Measurements from ENCODE around the gene RNF133. TPM values are rescaled to one million over a fixed set of nuclear protein-coding genes. Genes with fewer than 3 reads are reported as not detected.
"Not testable (repeated sequence)": the region's sequence is repeated elsewhere in the genome, so short reads cannot be mapped to it uniquely, and the experiment has no call there.

The RNF133 gene
- total RNA-seq, 1 experiment from 2014 or later, result 0.20 TPM

DNA sequence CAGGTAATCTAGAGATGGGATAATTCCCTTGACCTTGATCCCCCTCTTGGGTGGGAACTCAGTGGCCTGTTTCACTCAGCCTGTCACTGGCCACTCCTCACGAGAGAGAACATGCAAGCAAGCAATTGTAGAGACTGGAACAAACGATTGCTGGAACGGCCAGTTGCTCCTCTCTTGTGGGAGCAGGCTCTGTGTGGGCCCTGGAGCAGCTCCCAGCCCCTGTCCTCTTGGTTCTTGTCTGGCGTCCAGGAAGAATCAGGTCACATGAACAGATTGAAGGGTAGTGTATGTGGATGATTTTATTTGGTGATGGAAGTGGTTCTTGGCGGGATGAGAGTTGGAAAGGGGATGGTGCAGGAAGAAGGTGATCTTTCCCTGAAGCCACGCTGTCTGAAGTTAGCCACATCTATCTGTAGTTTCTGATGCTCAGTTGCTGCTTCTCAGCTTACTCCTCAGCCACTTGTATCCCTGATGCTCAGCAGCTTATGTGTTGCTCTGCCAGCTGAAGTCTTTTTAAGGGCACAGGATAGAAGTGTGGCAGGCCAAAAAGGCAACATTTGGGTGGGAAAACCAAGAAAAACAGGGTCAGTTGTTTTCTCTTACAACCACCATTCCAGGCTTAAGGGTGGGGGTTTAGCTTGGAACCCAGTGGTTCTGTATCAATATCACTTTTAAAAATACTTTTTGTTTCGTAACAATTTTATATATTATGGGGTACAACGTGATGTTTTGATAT lies 15.9 kb downstream of the RNF133 start:
- intact Hi-C loops (cut with micrococcal nuclease), result no loop called here
- POLR2A ChIA-PET, result no interaction called here
- no TSS peak for BruUV-seq (replicated peaks)
- H3K4me3 ChIP-seq (replicated peaks in 1 of 2; ENCODE audit: low read depth in 1 of 2, low read length in 2 of 2), result no peak overlapping the region
- no peaks in the 10 kb centered on the region for H3K9me2 ChIP-seq (ENCODE audit: insufficient read depth)
- peaks cover 16 to 19% of the 10 kb centered on the region in 2 experiments; a peak in 3 of 4 replicates for H3K4me1 ChIP-seq (ENCODE audit: control insufficient read depth in 1 of 2, insufficient read depth in 2 of 2, low read length in 2 of 2)
- no peaks in the 10 kb centered on the region for H3K79me2 ChIP-seq (ENCODE audit: insufficient read depth, low read length)
- CTCF ChIA-PET, result no interaction called here
- no peak overlapping the region for H3K4me2 ChIP-seq (ENCODE audit: low read length)
- H3K9ac ChIP-seq (ENCODE audit: low read length), result no peak overlapping the region
- H3K9me3 ChIP-seq (ENCODE audit: control insufficient read depth in 1 of 2, insufficient read depth in 1 of 2, low read depth in 1 of 2, low read length in 2 of 2), result no peaks in the 10 kb centered on the region
- H3K27ac ChIP-seq (ENCODE audit: low read depth, low read length), result no peak overlapping the region
- DNase-seq (ENCODE audit: low read depth, low spot score), result no peak
- RAD21 ChIA-PET (ENCODE audit: low non-redundant PET in 1 of 2, low total read pairs in 2 of 2, uncharacterized antibody in 2 of 2, unreplicated experiment in 2 of 2), result no interaction called here
- H2AFZ ChIP-seq (ENCODE audit: low read depth, low read length, poor library complexity, severe bottlenecking), result no peak overlapping the region
- H3K36me3 ChIP-seq (ENCODE audit: control insufficient read depth in 1 of 2, insufficient read depth in 2 of 2, low read length in 2 of 2), result no peaks in the 10 kb centered on the region
- H3K27me3 ChIP-seq (ENCODE audit: insufficient read depth, low read length), result no peaks in the 10 kb centered on the region
- TF ChIP-seq YY1 (IDR thresholded peaks at IDR 0.05; ENCODE audit: extremely low read depth, insufficient replicate concordance, low read depth, low read length) (no peak), POLR2AphosphoS5 (IDR thresholded peaks at IDR 0.05; ENCODE audit: low read depth, low read length) (no peak), EGR1 (IDR thresholded peaks at IDR 0.05; ENCODE audit: low read depth) (no peak), EZH2phosphoT487 (IDR thresholded peaks at IDR 0.05; ENCODE audit: borderline replicate concordance) (no peak), RAD21 (IDR thresholded peaks at IDR 0.05; ENCODE audit: low read depth) (no peak), CEBPB (IDR thresholded peaks at IDR 0.05; ENCODE audit: low read depth) (no peak), POLR2A (IDR thresholded peaks at IDR 0.05; ENCODE audit: borderline replicate concordance, extremely low read depth, insufficient read depth, insufficient read length) (no peak)
- TF ChIP-seq, protein P1, sequence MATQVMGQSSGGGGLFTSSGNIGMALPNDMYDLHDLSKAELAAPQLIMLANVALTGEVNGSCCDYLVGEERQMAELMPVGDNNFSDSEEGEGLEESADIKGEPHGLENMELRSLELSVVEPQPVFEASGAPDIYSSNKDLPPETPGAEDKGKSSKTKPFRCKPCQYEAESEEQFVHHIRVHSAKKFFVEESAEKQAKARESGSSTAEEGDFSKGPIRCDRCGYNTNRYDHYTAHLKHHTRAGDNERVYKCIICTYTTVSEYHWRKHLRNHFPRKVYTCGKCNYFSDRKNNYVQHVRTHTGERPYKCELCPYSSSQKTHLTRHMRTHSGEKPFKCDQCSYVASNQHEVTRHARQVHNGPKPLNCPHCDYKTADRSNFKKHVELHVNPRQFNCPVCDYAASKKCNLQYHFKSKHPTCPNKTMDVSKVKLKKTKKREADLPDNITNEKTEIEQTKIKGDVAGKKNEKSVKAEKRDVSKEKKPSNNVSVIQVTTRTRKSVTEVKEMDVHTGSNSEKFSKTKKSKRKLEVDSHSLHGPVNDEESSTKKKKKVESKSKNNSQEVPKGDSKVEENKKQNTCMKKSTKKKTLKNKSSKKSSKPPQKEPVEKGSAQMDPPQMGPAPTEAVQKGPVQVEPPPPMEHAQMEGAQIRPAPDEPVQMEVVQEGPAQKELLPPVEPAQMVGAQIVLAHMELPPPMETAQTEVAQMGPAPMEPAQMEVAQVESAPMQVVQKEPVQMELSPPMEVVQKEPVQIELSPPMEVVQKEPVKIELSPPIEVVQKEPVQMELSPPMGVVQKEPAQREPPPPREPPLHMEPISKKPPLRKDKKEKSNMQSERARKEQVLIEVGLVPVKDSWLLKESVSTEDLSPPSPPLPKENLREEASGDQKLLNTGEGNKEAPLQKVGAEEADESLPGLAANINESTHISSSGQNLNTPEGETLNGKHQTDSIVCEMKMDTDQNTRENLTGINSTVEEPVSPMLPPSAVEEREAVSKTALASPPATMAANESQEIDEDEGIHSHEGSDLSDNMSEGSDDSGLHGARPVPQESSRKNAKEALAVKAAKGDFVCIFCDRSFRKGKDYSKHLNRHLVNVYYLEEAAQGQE (IDR thresholded peaks at IDR 0.05; ENCODE audit: low read depth), result no peak
- TF ChIP-seq, protein P2, sequence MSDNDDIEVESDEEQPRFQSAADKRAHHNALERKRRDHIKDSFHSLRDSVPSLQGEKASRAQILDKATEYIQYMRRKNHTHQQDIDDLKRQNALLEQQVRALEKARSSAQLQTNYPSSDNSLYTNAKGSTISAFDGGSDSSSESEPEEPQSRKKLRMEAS (IDR thresholded peaks at IDR 0.05), result no peak
- no peak for ATAC-seq
- no peaks in the 10 kb centered on the region for H4K20me1 ChIP-seq (ENCODE audit: insufficient read depth)

DNA sequence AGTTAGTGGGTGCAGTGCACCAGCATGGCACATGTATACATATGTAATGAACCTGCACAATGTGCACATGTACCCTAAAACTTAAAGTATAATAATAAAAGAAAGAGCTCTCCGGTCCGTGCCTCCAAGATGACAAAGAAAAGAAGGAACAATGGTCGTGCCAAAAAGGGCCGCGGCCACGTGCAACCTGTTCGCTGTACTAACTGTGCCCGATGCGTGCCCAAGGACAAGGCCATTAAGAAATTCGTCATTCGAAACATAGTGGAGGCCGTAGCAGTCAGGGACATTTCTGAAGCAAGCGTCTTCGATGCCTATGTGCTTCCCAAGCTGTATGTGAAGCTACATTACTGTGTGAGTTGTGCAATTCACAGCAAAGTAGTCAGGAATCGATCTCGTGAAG lies 17.7 kb downstream of the RNF133 start:
- H2AFZ ChIP-seq (ENCODE audit: low read depth, low read length, poor library complexity, severe bottlenecking); POLR2A ChIA-PET; H3K4me2 ChIP-seq (ENCODE audit: low read length); H3K9me2 ChIP-seq (ENCODE audit: insufficient read depth); BruUV-seq (replicated peaks); H3K79me2 ChIP-seq (ENCODE audit: insufficient read depth, low read length); H3K9me3 ChIP-seq (ENCODE audit: control insufficient read depth in 1 of 2, insufficient read depth in 1 of 2, low read depth in 1 of 2, low read length in 2 of 2); H3K27me3 ChIP-seq (ENCODE audit: insufficient read depth, low read length); H3K27ac ChIP-seq (ENCODE audit: low read depth, low read length); H3K36me3 ChIP-seq (ENCODE audit: control insufficient read depth in 1 of 2, insufficient read depth in 2 of 2, low read length in 2 of 2); RAD21 ChIA-PET (ENCODE audit: low non-redundant PET in 1 of 2, low total read pairs in 2 of 2, uncharacterized antibody in 2 of 2, unreplicated experiment in 2 of 2); H3K4me3 ChIP-seq (replicated peaks in 1 of 2; ENCODE audit: low read depth in 1 of 2, low read length in 2 of 2); H4K20me1 ChIP-seq (ENCODE audit: insufficient read depth); DNase-seq (ENCODE audit: low read depth, low spot score); intact Hi-C loops (cut with micrococcal nuclease); ATAC-seq; CTCF ChIA-PET; H3K9ac ChIP-seq (ENCODE audit: low read length): not testable (repeated sequence)
- H3K4me1 ChIP-seq (ENCODE audit: control insufficient read depth in 1 of 2, insufficient read depth in 2 of 2, low read length in 2 of 2), result peaks cover 16 to 19% of the 10 kb centered on the region in 2 experiments; a peak in 3 of 4 replicates

Measured in HCT116 (cell line).